K562 (cell line): ENCODE data around the gene HLA-DMB. TPM values are rescaled to one million over a fixed set of nuclear protein-coding genes. Genes with fewer than 3 reads are reported as not detected.

Source experiments
- DIDO1 ChIP-seq: fragments of 450-650 bp; IDR thresholded peaks from 2 replicates; pipeline ENCODE4 v1.6.1; 2016; ENCODE audit warnings: low read depth, missing biosample characterization, missing genetic modification characterization
- EHMT2 ChIP-seq: fragments of 450-650 bp; IDR thresholded peaks from 2 replicates; pipeline ENCODE4 v1.6.1; 2018; ENCODE audit warnings: antibody characterized with exemption
- ELF4 ChIP-seq: fragments of 450-650 bp; formaldehyde crosslinking; IDR thresholded peaks from 2 replicates; pipeline ENCODE4 v1.4.0; 2022; ENCODE audit warnings: missing genetic modification characterization
- ESRRA ChIP-seq: fragments of 450-650 bp; IDR thresholded peaks from 2 replicates; pipeline ENCODE4 v1.6.1; 2014; ENCODE audit warnings: low read depth, mild to moderate bottlenecking, moderate library complexity, borderline replicate concordance
- FOXP1 ChIP-seq: sonication (generic); formaldehyde crosslinking; IDR thresholded peaks from 2 replicates; pipeline ENCODE4 v1.8.0; 2022; ENCODE audit warnings: mild to moderate bottlenecking, missing genetic modification reagents
- NCOA1 ChIP-seq: fragments of 450-650 bp; IDR thresholded peaks from 2 replicates; pipeline ENCODE4 v1.6.1; 2016; ENCODE audit warnings: low read depth
- NFRKB ChIP-seq: fragments of 450-650 bp; IDR thresholded peaks from 2 replicates; pipeline ENCODE4 v1.6.1; 2016; ENCODE audit warnings: low read depth
- NUFIP1 ChIP-seq: fragments of 450-650 bp; IDR thresholded peaks from 2 replicates; pipeline ENCODE4 v1.6.1; 2018; ENCODE audit not compliant: partially characterized antibody
- RAD21 ChIP-seq, 2 experiments: fragments of 250-450 bp in 1 of 2; fragments of 450-650 bp in 1 of 2; sonication (Bioruptor Pico) in 1 of 2; formaldehyde crosslinking in 1 of 2; IDR thresholded peaks in 1 of 2; conservative IDR thresholded peaks in 1 of 2; 2 replicates each; pipeline versions ENCODE4 v1.4.0 to v1.8.0; 2020 to 2022; ENCODE audit warnings: mild to moderate bottlenecking in 2 of 2, moderate library complexity in 1 of 2
- RBBP5 ChIP-seq: fragments of 200-600 bp; sonication (generic); IDR thresholded peaks from 2 replicates; pipeline ENCODE4 v1.6.1; 2012; ENCODE audit warnings: borderline replicate concordance, mild to moderate bottlenecking, low read length, control low read depth, inconsistent platforms; ENCODE audit not compliant: insufficient read depth, poor library complexity, severe bottlenecking
- SMARCC2 ChIP-seq: fragments of 450-650 bp; IDR thresholded peaks from 2 replicates; pipeline ENCODE4 v1.6.1; 2017; ENCODE audit warnings: antibody characterized with exemption, moderate library complexity, mild to moderate bottlenecking, low read depth
- SP2 ChIP-seq: IDR thresholded peaks from 2 replicates; pipeline ENCODE4 v1.6.1; 2011; ENCODE audit warnings: mild to moderate bottlenecking, low read depth, low read length, moderate library complexity; ENCODE audit not compliant: poor library complexity, severe bottlenecking; ENCODE audit errors: extremely low read depth
- USF1 ChIP-seq: sonication (generic); formaldehyde crosslinking; IDR thresholded peaks from 2 replicates; pipeline ENCODE4 v1.9.0; 2022; ENCODE audit warnings: mild to moderate bottlenecking, missing genetic modification reagents
- ZHX1 ChIP-seq: fragments of 150-350 bp; conservative IDR thresholded peaks from 2 replicates; pipeline ENCODE4 v1.6.1; 2014; ENCODE audit warnings: low read length
- ZNF184 ChIP-seq: sonication (generic); formaldehyde crosslinking; IDR thresholded peaks from 2 replicates; pipeline ENCODE4 v1.5.0; 2020; ENCODE audit warnings: missing genetic modification reagents
- ZNF778 ChIP-seq: fragments of 450-650 bp; formaldehyde crosslinking; IDR thresholded peaks from 2 replicates; pipeline ENCODE4 v1.4.0; 2020; ENCODE audit warnings: mild to moderate bottlenecking, moderate library complexity
- polyA plus RNA-seq, 8 experiments: library from polyadenylated mRNA; depleted of rRNA in 4 of 8; stranded (reverse) in 5 of 8; unstranded in 3 of 8; fragments of >200 nt; fragmentation: Nextera tagmentation in 2 of 8; fragmentation: Illumina TruSeq in 1 of 8; extraction: Ambion mirVana in 2 of 8; extraction: Trizol in 1 of 8; gene quantifications; 2 replicates each; pipeline versions ENCODE4 v1.2.1 to v1.2.3, GENCODE V29; 2011 to 2014; ENCODE audit warnings: inconsistent platforms in 1 of 8, missing spikeins in 1 of 8
- total RNA-seq, 7 experiments: library from RNA; depleted of rRNA in 6 of 7; stranded (reverse); fragments of >200 nt in 6 of 7; fragmentation: Illumina TruSeq in 2 of 7; extraction: Trizol in 2 of 7; gene quantifications; 2 replicates each; pipeline versions ENCODE4 v1.2.1 to v1.2.3, GENCODE V29; 2011 to 2021; ENCODE audit warnings: low replicate concordance in 1 of 7
- TF ChIP-seq, protein P1 (sequence below): sonication (generic); formaldehyde crosslinking; IDR thresholded peaks from 2 replicates; pipeline ENCODE4 v1.8.0; 2022; ENCODE audit warnings: mild to moderate bottlenecking, missing genetic modification reagents
- TF ChIP-seq, protein P2 (sequence below): sonication (generic); formaldehyde crosslinking; IDR thresholded peaks from 2 replicates; pipeline ENCODE4 v1.8.0; 2022; ENCODE audit warnings: mild to moderate bottlenecking, low read depth, missing genetic modification reagents

The HLA-DMB gene
- total and polyA plus RNA-seq, 9 of the 15 experiments (the other 6 are each of a cell fraction or from before 2014, with no cell fraction given), result 0.38 TPM; not detected in 8

GRCh38 chr6:32952817-32953739 is 12.2 kb upstream of the HLA-DMB start, which contains the start of gene HLA-DMA (continued):
- TF ChIP-seq SMARCC2 (no peak), ESRRA (no peak), NFRKB (no peak), NUFIP1 (no peak), ZNF778 (no peak), NCOA1 (no peak), RBBP5 (no peak), DIDO1 (tag) (no peak), SP2 (no peak), ZHX1 (no peak), FOXP1 (no peak), EHMT2 (peak; percentile 48; the same call in 1 of the 2 replicates), ELF4 (no peak), USF1 (CRISPR knock-in tag) (no peak), RAD21 (CRISPR knock-in tag; conservative IDR thresholded peaks at IDR 0.05 in 1 of 2, IDR thresholded peaks at IDR 0.05 in 1 of 2) (peak; percentile 21 to 46; a peak in 3 of 4 replicates), ZNF184 (CRISPR knock-in tag) (no peak)
- TF ChIP-seq, protein P1, sequence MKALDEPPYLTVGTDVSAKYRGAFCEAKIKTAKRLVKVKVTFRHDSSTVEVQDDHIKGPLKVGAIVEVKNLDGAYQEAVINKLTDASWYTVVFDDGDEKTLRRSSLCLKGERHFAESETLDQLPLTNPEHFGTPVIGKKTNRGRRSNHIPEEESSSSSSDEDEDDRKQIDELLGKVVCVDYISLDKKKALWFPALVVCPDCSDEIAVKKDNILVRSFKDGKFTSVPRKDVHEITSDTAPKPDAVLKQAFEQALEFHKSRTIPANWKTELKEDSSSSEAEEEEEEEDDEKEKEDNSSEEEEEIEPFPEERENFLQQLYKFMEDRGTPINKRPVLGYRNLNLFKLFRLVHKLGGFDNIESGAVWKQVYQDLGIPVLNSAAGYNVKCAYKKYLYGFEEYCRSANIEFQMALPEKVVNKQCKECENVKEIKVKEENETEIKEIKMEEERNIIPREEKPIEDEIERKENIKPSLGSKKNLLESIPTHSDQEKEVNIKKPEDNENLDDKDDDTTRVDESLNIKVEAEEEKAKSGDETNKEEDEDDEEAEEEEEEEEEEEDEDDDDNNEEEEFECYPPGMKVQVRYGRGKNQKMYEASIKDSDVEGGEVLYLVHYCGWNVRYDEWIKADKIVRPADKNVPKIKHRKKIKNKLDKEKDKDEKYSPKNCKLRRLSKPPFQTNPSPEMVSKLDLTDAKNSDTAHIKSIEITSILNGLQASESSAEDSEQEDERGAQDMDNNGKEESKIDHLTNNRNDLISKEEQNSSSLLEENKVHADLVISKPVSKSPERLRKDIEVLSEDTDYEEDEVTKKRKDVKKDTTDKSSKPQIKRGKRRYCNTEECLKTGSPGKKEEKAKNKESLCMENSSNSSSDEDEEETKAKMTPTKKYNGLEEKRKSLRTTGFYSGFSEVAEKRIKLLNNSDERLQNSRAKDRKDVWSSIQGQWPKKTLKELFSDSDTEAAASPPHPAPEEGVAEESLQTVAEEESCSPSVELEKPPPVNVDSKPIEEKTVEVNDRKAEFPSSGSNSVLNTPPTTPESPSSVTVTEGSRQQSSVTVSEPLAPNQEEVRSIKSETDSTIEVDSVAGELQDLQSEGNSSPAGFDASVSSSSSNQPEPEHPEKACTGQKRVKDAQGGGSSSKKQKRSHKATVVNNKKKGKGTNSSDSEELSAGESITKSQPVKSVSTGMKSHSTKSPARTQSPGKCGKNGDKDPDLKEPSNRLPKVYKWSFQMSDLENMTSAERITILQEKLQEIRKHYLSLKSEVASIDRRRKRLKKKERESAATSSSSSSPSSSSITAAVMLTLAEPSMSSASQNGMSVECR (CRISPR knock-in tag), result 0 out of 2 replicates have a peak, but pooled peaks have one; percentile 51
- TF ChIP-seq, protein P2, sequence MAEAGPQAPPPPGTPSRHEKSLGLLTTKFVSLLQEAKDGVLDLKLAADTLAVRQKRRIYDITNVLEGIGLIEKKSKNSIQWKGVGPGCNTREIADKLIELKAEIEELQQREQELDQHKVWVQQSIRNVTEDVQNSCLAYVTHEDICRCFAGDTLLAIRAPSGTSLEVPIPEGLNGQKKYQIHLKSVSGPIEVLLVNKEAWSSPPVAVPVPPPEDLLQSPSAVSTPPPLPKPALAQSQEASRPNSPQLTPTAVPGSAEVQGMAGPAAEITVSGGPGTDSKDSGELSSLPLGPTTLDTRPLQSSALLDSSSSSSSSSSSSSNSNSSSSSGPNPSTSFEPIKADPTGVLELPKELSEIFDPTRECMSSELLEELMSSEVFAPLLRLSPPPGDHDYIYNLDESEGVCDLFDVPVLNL (CRISPR knock-in tag), result no peak
